CD8-positive, alpha-beta memory T cell (primary cell): Measurements from ENCODE around the gene LIMD2. TPM values are rescaled to one million over a fixed set of nuclear protein-coding genes. Genes with fewer than 3 reads are reported as not detected.

Experiments
- CTCF ChIA-PET: fragments of 350-600 bp; sonication (Branson Sonifier 250); formaldehyde crosslinking; loops from one replicate; lab custom pipeline; 2021; ENCODE audit warnings: antibody characterized with exemption; lab: Charles Lee
- POLR2A ChIA-PET: fragments of 350-600 bp; sonication (Branson Sonifier 250); formaldehyde crosslinking; loops from one replicate; lab custom pipeline; 2021; ENCODE audit warnings: antibody characterized with exemption; lab: Charles Lee
- DNase-seq, 5 donors: peaks; one replicate each; pipeline versions ENCODE4 v3.0.0 to v3.0.0-alpha.2; 2020 to 2022; ENCODE audit warnings: mixed read lengths in 1 of 5
- H3K27ac ChIP-seq: one replicate; pipeline ENCODE4 v1.7.0; 2013; ENCODE audit warnings: low read depth, mild to moderate bottlenecking, low read length, moderate library complexity
- H3K27me3 ChIP-seq: 2 replicates; pipeline ENCODE4 v1.7.0; 2013; ENCODE audit warnings: low read length, mild to moderate bottlenecking; ENCODE audit not compliant: insufficient read depth, poor library complexity, severe bottlenecking
- H3K36me3 ChIP-seq: 2 replicates; pipeline ENCODE4 v1.7.0; 2013; ENCODE audit warnings: mild to moderate bottlenecking, low read length, moderate library complexity; ENCODE audit not compliant: insufficient read depth
- H3K4me1 ChIP-seq: 2 replicates; pipeline ENCODE4 v1.7.0; 2013; ENCODE audit warnings: mild to moderate bottlenecking, low read length, moderate library complexity; ENCODE audit not compliant: insufficient read depth
- H3K4me3 ChIP-seq: 2 replicates; pipeline ENCODE4 v1.7.0; 2013; ENCODE audit warnings: mild to moderate bottlenecking, low read length
- H3K9me3 ChIP-seq: 2 replicates; pipeline ENCODE4 v1.7.0; 2013; ENCODE audit warnings: mild to moderate bottlenecking, low read length
- H3K27ac Mint-ChIP-seq, 8 donors: one replicate each; pipeline ENCODE4 v1.8.0; 2020 to 2021; ENCODE audit warnings: mixed read lengths in 8 of 8, mild to moderate bottlenecking in 6 of 8, inconsistent platforms in 3 of 8, moderate library complexity in 3 of 8
- H3K27me3 Mint-ChIP-seq, 2 donors: one replicate each; pipeline ENCODE4 v1.8.0; 2020 to 2021; ENCODE audit warnings: mixed read lengths in 2 of 2, mild to moderate bottlenecking in 1 of 2, moderate library complexity in 1 of 2
- H3K36me3 Mint-ChIP-seq, 3 donors: one replicate each; pipeline ENCODE4 v1.8.0; 2020 to 2021; ENCODE audit warnings: mixed read lengths in 3 of 3, inconsistent platforms in 1 of 3, mild to moderate bottlenecking in 1 of 3
- H3K4me1 Mint-ChIP-seq, 3 donors: one replicate each; pipeline ENCODE4 v1.8.0; 2020 to 2021; ENCODE audit warnings: mixed read lengths in 3 of 3, inconsistent platforms in 1 of 3, mild to moderate bottlenecking in 1 of 3
- H3K4me3 Mint-ChIP-seq, 7 donors: one replicate each; pipeline ENCODE4 v1.8.0; 2020 to 2021; ENCODE audit warnings: mixed read lengths in 7 of 7, mild to moderate bottlenecking in 6 of 7, moderate library complexity in 4 of 7, inconsistent platforms in 2 of 7
- H3K9me3 Mint-ChIP-seq, 5 donors: one replicate each; pipeline ENCODE4 v1.8.0; 2020 to 2022; ENCODE audit warnings: mixed read lengths in 5 of 5, mild to moderate bottlenecking in 3 of 5, moderate library complexity in 2 of 5, inconsistent platforms in 1 of 5
- polyA plus RNA-seq: library from polyadenylated mRNA; unstranded; fragments of 300-500 nt; fragmentation: Illumina TruSeq; gene quantifications from one replicate; pipeline ENCODE4 v1.2.3, GENCODE V29; 2021
- total RNA-seq, 2 experiments: library from RNA; stranded (reverse); gene quantifications; one replicate each; pipeline ENCODE4 v1.2.3, GENCODE V29; 2021

The LIMD2 gene
- total and polyA plus RNA-seq, 3 experiments from 2014 or later = 236 to 495 (median 240) TPM

GRCh38 chr17:63659850-63660249 lies 40.1 kb downstream of the LIMD2 start:
- Mint-ChIP-seq H3K27me3 (no peaks in the 10 kb centered on the region), H3K9me3 (no peaks in the 10 kb centered on the region), H3K4me1 (peaks cover 4 to 7% (median 5%) of the 10 kb centered on the region in 3 donors), H3K36me3 (peaks cover 0 to 83% (median 21%) of the 10 kb centered on the region in 3 donors), H3K27ac (no peak overlapping the region), H3K4me3 (no peak overlapping the region)
- ChIA-PET CTCF (no interaction called here), POLR2A (no interaction called here)
- Histone ChIP-seq H3K27me3 (no peaks in the 10 kb centered on the region), H3K4me3 (no peak overlapping the region), H3K4me1 (no peaks in the 10 kb centered on the region), H3K36me3 (peaks cover 13% of the 10 kb centered on the region), H3K9me3 (no peaks in the 10 kb centered on the region), H3K27ac (no peak overlapping the region)
- no peak for DNase-seq

DNA sequence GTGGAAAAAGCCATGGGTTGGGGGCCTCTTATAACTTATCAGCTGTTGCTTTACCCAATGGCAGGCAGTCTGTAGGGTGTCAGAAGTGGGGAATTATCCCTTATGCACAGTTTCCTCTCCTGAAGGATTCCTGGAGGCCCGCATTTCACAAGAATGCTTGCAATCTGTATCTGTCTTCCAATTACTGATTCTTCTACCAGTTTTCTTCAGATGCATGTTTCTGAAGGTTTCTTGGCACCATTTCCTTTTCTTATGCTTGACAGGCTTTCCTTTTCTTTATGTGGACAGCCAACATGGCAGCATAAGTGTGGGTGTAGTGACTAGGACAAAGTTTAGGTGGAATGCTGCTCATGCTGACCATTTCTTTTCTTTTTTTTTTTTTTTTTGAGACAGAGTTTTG lies 41.6 kb downstream of the LIMD2 start:
- peak overlapping the region in 1 of 8 donors; percentile 42 for H3K27ac Mint-ChIP-seq

DNA sequence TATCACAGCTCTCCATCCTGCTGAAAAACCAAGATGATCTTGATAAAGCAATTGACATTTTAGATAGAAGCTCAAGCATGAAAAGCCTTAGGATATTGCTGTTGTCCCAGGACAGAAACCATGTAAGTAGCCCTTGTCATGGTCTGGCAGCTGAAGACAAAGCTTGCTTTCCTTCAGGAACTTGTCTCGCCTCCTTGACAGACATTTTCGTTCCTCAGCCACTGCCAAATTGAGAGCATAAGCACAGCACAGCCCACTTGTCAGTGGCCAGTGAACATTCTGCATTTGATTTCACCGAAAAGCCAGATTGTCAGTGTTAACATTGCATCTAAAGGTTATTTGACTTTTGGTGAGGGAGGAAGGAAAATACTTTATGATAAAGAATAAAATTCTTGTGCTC lies 42.1 kb downstream of the LIMD2 start:
- Mint-ChIP-seq H3K36me3 (peaks cover 3 to 83% (median 21%) of the 10 kb centered on the region in 3 donors), H3K27ac (peak overlapping the region in 4 of 8 donors; percentile 29 to 75 (median 52)), H3K4me1 (no peaks in the 10 kb centered on the region), H3K4me3 (no peak overlapping the region), H3K9me3 (no peaks in the 10 kb centered on the region), H3K27me3 (no peaks in the 10 kb centered on the region)
- H3K27ac ChIP-seq = no peak overlapping the region
- H3K36me3 ChIP-seq = peaks cover 18% of the 10 kb centered on the region
- H3K9me3 ChIP-seq = no peaks in the 10 kb centered on the region
- ChIA-PET CTCF (interaction anchor here (0.6 kb wide), 1 partner anchor 945 kb away, joined by 3 read pairs; no protein-coding TSS in a partner anchor), POLR2A (no interaction called here)
- no peak overlapping the region for H3K4me3 ChIP-seq
- no peaks in the 10 kb centered on the region for H3K4me1 ChIP-seq
- no peak for DNase-seq
- H3K27me3 ChIP-seq = no peaks in the 10 kb centered on the region

More for the DNA sequence above, 41.6 kb downstream of the LIMD2 start:
- no peak overlapping the region for H3K27ac ChIP-seq
- POLR2A ChIA-PET = no interaction called here
- H3K27me3 ChIP-seq = no peaks in the 10 kb centered on the region
- peaks cover 13% of the 10 kb centered on the region for H3K36me3 ChIP-seq
- H3K9me3 Mint-ChIP-seq = no peaks in the 10 kb centered on the region
- CTCF ChIA-PET = no interaction called here
- no peak overlapping the region for H3K4me3 ChIP-seq
- H3K36me3 Mint-ChIP-seq = peaks cover 3 to 83% (median 17%) of the 10 kb centered on the region in 3 donors
- no peaks in the 10 kb centered on the region for H3K4me1 ChIP-seq
- H3K9me3 ChIP-seq = no peaks in the 10 kb centered on the region
- no peak overlapping the region for H3K4me3 Mint-ChIP-seq
- H3K4me1 Mint-ChIP-seq = no peaks in the 10 kb centered on the region
- H3K27me3 Mint-ChIP-seq = no peaks in the 10 kb centered on the region
- no peak for DNase-seq

GRCh38 chr17:63653050-63653449 lies 46.9 kb downstream of the LIMD2 start:
- Mint-ChIP-seq H3K9me3 (no peaks in the 10 kb centered on the region), H3K4me1 (peaks cover 8 to 17% (median 14%) of the 10 kb centered on the region in 3 donors), H3K4me3 (no peak overlapping the region), H3K27ac (peak overlapping the region in 3 of 8 donors; percentile 4 to 38 (median 17)), H3K36me3 (peaks cover 6 to 75% (median 24%) of the 10 kb centered on the region in 3 donors), H3K27me3 (no peaks in the 10 kb centered on the region)
- Histone ChIP-seq H3K27ac (no peak overlapping the region), H3K4me1 (peaks cover 5% of the 10 kb centered on the region), H3K4me3 (no peak overlapping the region), H3K36me3 (peaks cover 18% of the 10 kb centered on the region), H3K9me3 (no peaks in the 10 kb centered on the region), H3K27me3 (no peaks in the 10 kb centered on the region)
- DNase-seq = no peak
- CTCF ChIA-PET = no interaction called here
- POLR2A ChIA-PET = interaction anchor here (0.6 kb wide), 1 partner anchor 96 kb away, joined by 3 read pairs; no protein-coding TSS in a partner anchor

DNA sequence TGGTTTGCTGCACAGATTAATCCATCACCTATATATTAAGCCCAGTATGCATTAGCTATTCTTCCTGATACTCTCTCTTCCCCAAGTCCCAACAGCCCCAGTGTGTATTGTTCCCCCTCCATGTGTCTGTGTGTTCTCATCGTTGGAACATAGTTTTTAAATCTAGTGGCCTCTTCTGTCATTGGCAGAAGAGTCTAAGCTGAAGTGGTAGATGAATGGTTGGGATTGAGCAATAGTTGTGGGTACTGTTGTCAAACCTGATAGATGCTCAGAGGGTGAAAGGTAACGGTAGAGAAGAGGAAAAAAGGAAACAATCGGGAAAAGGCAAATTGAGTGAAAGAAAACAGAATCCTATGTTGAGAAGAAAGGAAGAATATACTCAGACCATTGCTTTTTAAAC lies 47.8 kb downstream of the LIMD2 start:
- H3K9me3 Mint-ChIP-seq = no peaks in the 10 kb centered on the region
- Histone ChIP-seq H3K27ac (no peak overlapping the region), H3K9me3 (no peaks in the 10 kb centered on the region), H3K36me3 (peaks cover 21% of the 10 kb centered on the region), H3K4me3 (no peak overlapping the region), H3K4me1 (peaks cover 5% of the 10 kb centered on the region), H3K27me3 (no peaks in the 10 kb centered on the region)
- peak overlapping the region in 3 of 8 donors; percentile 35 to 85 (median 36) for H3K27ac Mint-ChIP-seq
- peaks cover 8 to 21% (median 19%) of the 10 kb centered on the region in 3 donors for H3K4me1 Mint-ChIP-seq
- no peaks in the 10 kb centered on the region for H3K27me3 Mint-ChIP-seq
- no peak overlapping the region for H3K4me3 Mint-ChIP-seq
- DNase-seq = no peak
- ChIA-PET CTCF (no interaction called here), POLR2A (no interaction called here)
- peaks cover 6 to 76% (median 18%) of the 10 kb centered on the region in 3 donors for H3K36me3 Mint-ChIP-seq

GRCh38 chr17:63649813-63650212 lies 50.1 kb downstream of the LIMD2 start:
- peaks cover 26% of the 10 kb centered on the region for H3K36me3 ChIP-seq
- POLR2A ChIA-PET = no interaction called here
- Mint-ChIP-seq H3K4me1 (peaks cover 11 to 41% (median 30%) of the 10 kb centered on the region in 3 donors), H3K27me3 (no peaks in the 10 kb centered on the region), H3K27ac (peak overlapping the region in 5 of 8 donors; percentile 29 to 81 (median 43)), H3K9me3 (no peaks in the 10 kb centered on the region), H3K4me3 (peak overlapping the region in 1 of 7 donors; percentile 20), H3K36me3 (peaks cover 6 to 81% (median 32%) of the 10 kb centered on the region in 3 donors)
- no peaks in the 10 kb centered on the region for H3K9me3 ChIP-seq
- CTCF ChIA-PET = interaction anchor here (0.6 kb wide), 1 partner anchor 45 kb away, joined by 3 read pairs; no protein-coding TSS in a partner anchor
- peaks cover 5% of the 10 kb centered on the region for H3K4me1 ChIP-seq
- DNase-seq = no peak
- no peaks in the 10 kb centered on the region for H3K27me3 ChIP-seq
- H3K27ac ChIP-seq = no peak overlapping the region
- H3K4me3 ChIP-seq = no peak overlapping the region

GRCh38 chr17:63647936-63648335 lies 52.0 kb downstream of the LIMD2 start:
- POLR2A ChIA-PET = no interaction called here
- Mint-ChIP-seq H3K9me3 (no peaks in the 10 kb centered on the region), H3K27me3 (no peaks in the 10 kb centered on the region), H3K36me3 (peaks cover 4 to 74% (median 28%) of the 10 kb centered on the region in 3 donors), H3K27ac (peak overlapping the region in 4 of 8 donors; percentile 1 to 75 (median 56)), H3K4me1 (peaks cover 11 to 45% (median 34%) of the 10 kb centered on the region in 3 donors), H3K4me3 (no peak overlapping the region)
- peaks cover 22% of the 10 kb centered on the region for H3K36me3 ChIP-seq
- H3K4me1 ChIP-seq = peaks cover 5% of the 10 kb centered on the region
- CTCF ChIA-PET = no interaction called here
- no peak overlapping the region for H3K4me3 ChIP-seq
- H3K27me3 ChIP-seq = no peaks in the 10 kb centered on the region
- no peak overlapping the region for H3K27ac ChIP-seq
- H3K9me3 ChIP-seq = no peaks in the 10 kb centered on the region
- DNase-seq = no peak

- Histone ChIP-seq H3K27me3 (no peaks in the 10 kb centered on the region), H3K4me1 (peaks cover 5% of the 10 kb centered on the region), H3K27ac (no peak overlapping the region), H3K4me3 (no peak overlapping the region), H3K36me3 (peaks cover 14% of the 10 kb centered on the region), H3K9me3 (no peaks in the 10 kb centered on the region)
- H3K4me1 Mint-ChIP-seq = peaks cover 11 to 45% (median 34%) of the 10 kb centered on the region in 3 donors
- POLR2A ChIA-PET = no interaction called here
- DNase-seq = no peak
- no peaks in the 10 kb centered on the region for H3K27me3 Mint-ChIP-seq
- no peak overlapping the region for H3K4me3 Mint-ChIP-seq
- H3K27ac Mint-ChIP-seq = peak overlapping the region in 1 of 8 donors; percentile 1
- no peaks in the 10 kb centered on the region for H3K9me3 Mint-ChIP-seq
- CTCF ChIA-PET = no interaction called here
- H3K36me3 Mint-ChIP-seq = peaks cover 4 to 70% (median 22%) of the 10 kb centered on the region in 3 donors
These were observed 52.7 kb downstream of the LIMD2 start for GRCh38 chr17:63647065-63647725.
